GM03348 (cell line): ENCODE measurements around the gene PUM1.

Experiments used
- DNase-seq: peaks from one replicate; pipeline ENCODE4 v3.0.0; 2012; ENCODE audit warnings: low spot score

Gene PUM1

GRCh38 chr1:30906631-30907441 lies 158.7 kb downstream of the PUM1 start:
- no peak for DNase-seq

GRCh38 chr1:30905916-30906620 lies 159.4 kb downstream of the PUM1 start:
- DNase-seq: no peak

- DNase-seq: no peak
Observed at GRCh38 chr1:30905403-30905802, 160.1 kb downstream of the PUM1 start.

- DNase-seq: no peak
Observed at GRCh38 chr1:30904962-30905335, 160.6 kb downstream of the PUM1 start.

- no peak for DNase-seq
Observed at GRCh38 chr1:30904191-30904961, 161.1 kb downstream of the PUM1 start.

GRCh38 chr1:30903343-30904034 lies 162.0 kb downstream of the PUM1 start:
- no peak for DNase-seq

GRCh38 chr1:30902593-30903290 lies 162.8 kb downstream of the PUM1 start:
- no peak for DNase-seq

- DNase-seq: no peak
Observed at GRCh38 chr1:30901798-30902581, 163.5 kb downstream of the PUM1 start.

GRCh38 chr1:30900931-30901560 lies 164.5 kb downstream of the PUM1 start:
- no peak for DNase-seq

- DNase-seq: no peak
Observed at GRCh38 chr1:30900486-30900885, 165.0 kb downstream of the PUM1 start.

GRCh38 chr1:30899577-30900389 lies 165.7 kb downstream of the PUM1 start:
- no peak for DNase-seq

- DNase-seq: no peak
Observed at GRCh38 chr1:30898031-30898815, 167.3 kb downstream of the PUM1 start.

GRCh38 chr1:30896905-30897304 lies 168.6 kb downstream of the PUM1 start:
- DNase-seq: no peak

GRCh38 chr1:30895944-30896660 lies 169.4 kb downstream of the PUM1 start:
- DNase-seq: no peak

- DNase-seq: no peak
Observed at GRCh38 chr1:30895382-30895943, 170.1 kb downstream of the PUM1 start.

GRCh38 chr1:30894508-30894973 lies 171.0 kb downstream of the PUM1 start:
- no peak for DNase-seq

- DNase-seq: no peak
Observed at GRCh38 chr1:30893776-30894507, 171.6 kb downstream of the PUM1 start.
